Activated CD4-positive, alpha-beta T cell treated with anti-CD3 and anti-CD28 coated beads for 24 hours (primary cell): ENCODE measurements around the gene BBS12.

ENCODE experiments used
- DNase-seq, 2 donors: peaks; one replicate each; pipeline ENCODE4 v3.0.0-alpha.2; 2020; ENCODE audit warnings: low read depth in 2 of 2

The BBS12 gene

GRCh38 chr4:122715221-122715620, 17.3 kb upstream of the BBS12 start:
- DNase-seq, result no peak

- peak; percentile 72 to 75 for DNase-seq
Measured at GRCh38 chr4:122716825-122717448, 15.6 kb upstream of the BBS12 start.

- DNase-seq, result no peak
Measured at GRCh38 chr4:122718281-122718680, 14.2 kb upstream of the BBS12 start.

- no peak for DNase-seq
Measured at GRCh38 chr4:122722256-122722655, 10.2 kb upstream of the BBS12 start.

GRCh38 chr4:122728856-122729255, 3.6 kb upstream of the BBS12 start:
- no peak for DNase-seq

- no peak for DNase-seq
Measured at GRCh38 chr4:122731676-122732075, 828 bp upstream of the BBS12 start.

- DNase-seq, result no peak
Measured at GRCh38 chr4:122733787-122734120, 1.2 kb downstream of the BBS12 start.

GRCh38 chr4:122739174-122739573, 6.7 kb downstream of the BBS12 start:
- DNase-seq, result no peak

GRCh38 chr4:122742933-122743829, 10.7 kb downstream of the BBS12 start:
- no peak for DNase-seq

- DNase-seq, result no peak
Measured at GRCh38 chr4:122744229-122744628, 11.7 kb downstream of the BBS12 start.

- no peak for DNase-seq
Measured at GRCh38 chr4:122746485-122746965, 14.0 kb downstream of the BBS12 start.

GRCh38 chr4:122747068-122747467, 14.6 kb downstream of the BBS12 start:
- DNase-seq, result no peak

- no peak for DNase-seq
Measured at GRCh38 chr4:122747883-122748282, 15.4 kb downstream of the BBS12 start.

GRCh38 chr4:122749704-122750454, 17.4 kb downstream of the BBS12 start:
- no peak for DNase-seq

GRCh38 chr4:122755675-122756074, 23.2 kb downstream of the BBS12 start:
- no peak for DNase-seq

GRCh38 chr4:122758033-122758432, 25.5 kb downstream of the BBS12 start:
- DNase-seq, result no peak

GRCh38 chr4:122759639-122760310, 27.3 kb downstream of the BBS12 start:
- no peak for DNase-seq

GRCh38 chr4:122762520-122762919, 30.0 kb downstream of the BBS12 start:
- no peak for DNase-seq

- DNase-seq, result no peak
Measured at GRCh38 chr4:122762966-122763716, 30.6 kb downstream of the BBS12 start.

GRCh38 chr4:122764071-122764820, 31.7 kb downstream of the BBS12 start:
- no peak for DNase-seq
